Keratinocyte (primary cell): ENCODE results near the gene BOLA2B. TPM values are rescaled to one million over a fixed set of nuclear protein-coding genes. Genes with fewer than 3 reads are reported as not detected.

Experiments used
- DNase-seq: peaks from one replicate; pipeline ENCODE4 v3.0.0-alpha.2; 2011; ENCODE audit warnings: low read depth, missing footprints, low spot score
- FAIRE-seq: peaks from 2 replicates; lab custom pipeline; 2011; peaks lifted over from hg19 to GRCh38; lab: Jason Lieb, UNC
- H2AFZ ChIP-seq: 2 replicates; pipeline ENCODE4 v1.6.0; 2012; ENCODE audit warnings: low read length, control low read depth, inconsistent platforms; ENCODE audit not compliant: control insufficient read depth
- H3K27ac ChIP-seq: 2 replicates; pipeline ENCODE4 v1.5.1; 2011; ENCODE audit warnings: low read length; ENCODE audit not compliant: control insufficient read depth, insufficient read depth
- H3K27me3 ChIP-seq: 3 replicates; pipeline ENCODE4 v1.6.0; 2011; ENCODE audit warnings: low read length; ENCODE audit not compliant: control insufficient read depth, insufficient read depth; ENCODE audit errors: extremely low read depth
- H3K36me3 ChIP-seq, 2 experiments: 2 replicates in 1 of 2; 3 replicates in 1 of 2; pipeline ENCODE4 v1.5.1; 2011; ENCODE audit warnings: low read length in 2 of 2, mild to moderate bottlenecking in 1 of 2; ENCODE audit not compliant: control insufficient read depth in 2 of 2, insufficient read depth in 2 of 2; ENCODE audit errors: extremely low read depth in 1 of 2
- H3K4me1 ChIP-seq: 3 replicates; pipeline ENCODE4 v1.5.1; 2011; ENCODE audit warnings: low read length; ENCODE audit not compliant: control insufficient read depth, insufficient read depth; ENCODE audit errors: extremely low read depth
- H3K4me2 ChIP-seq: 3 replicates; pipeline ENCODE4 v1.6.0; 2011; ENCODE audit warnings: low read depth, low read length; ENCODE audit not compliant: control insufficient read depth, insufficient read depth; ENCODE audit errors: extremely low read depth
- H3K4me3 ChIP-seq, 3 experiments: fragments of 200-600 bp in 1 of 3; sonication (generic) in 1 of 3; 2 replicates in 2 of 3; 3 replicates in 1 of 3; pipeline ENCODE4 v1.5.1; 2011 to 2016; ENCODE audit warnings: low read length in 3 of 3, mild to moderate bottlenecking in 3 of 3, control low read depth in 2 of 3, inconsistent platforms in 1 of 3, low read depth in 1 of 3, mixed read lengths in 1 of 3, mixed run types in 1 of 3, moderate library complexity in 1 of 3; ENCODE audit not compliant: control insufficient read depth in 2 of 3, insufficient read depth in 2 of 3; ENCODE audit errors: extremely low read depth in 1 of 3
- H3K79me2 ChIP-seq: 2 replicates; pipeline ENCODE4 v1.6.0; 2012; ENCODE audit warnings: low read length; ENCODE audit not compliant: control insufficient read depth, insufficient read depth
- H3K9ac ChIP-seq: 3 replicates; pipeline ENCODE4 v1.6.0; 2011; ENCODE audit warnings: low read length; ENCODE audit not compliant: control insufficient read depth, insufficient read depth; ENCODE audit errors: extremely low read depth
- H3K9me1 ChIP-seq: 3 replicates; pipeline ENCODE4 v1.6.0; 2011; ENCODE audit warnings: low read length; ENCODE audit not compliant: control insufficient read depth, insufficient read depth; ENCODE audit errors: extremely low read depth
- H3K9me3 ChIP-seq: 2 replicates; pipeline ENCODE4 v1.5.1; 2012; ENCODE audit warnings: low read depth, low read length; ENCODE audit not compliant: control insufficient read depth
- H4K20me1 ChIP-seq: 3 replicates; pipeline ENCODE4 v1.6.0; 2011; ENCODE audit warnings: low read length; ENCODE audit not compliant: control insufficient read depth, insufficient read depth; ENCODE audit errors: extremely low read depth
- EZH2 ChIP-seq: IDR thresholded peaks from one replicate; pipeline ENCODE4 v1.6.1; 2012; ENCODE audit warnings: inconsistent platforms, mild to moderate bottlenecking, low read length, moderate library complexity
- dilution Hi-C: fragments of 300-500 bp; cut with MboI; formaldehyde crosslinking; loops from one replicate; pipeline ENCODE4 v1.7.0; 2020; ENCODE audit warnings: low sequenced_read_pairs; ENCODE audit not compliant: extremely low pct_ligation_motif_present
- polyA plus RNA-seq, 5 experiments: library from polyadenylated mRNA; depleted of rRNA in 3 of 5; stranded (reverse) in 3 of 5; stranded (forward) in 1 of 5; unstranded in 1 of 5; fragments of >200 nt; gene quantifications; 1 replicate in 1 of 5; 2 replicates in 3 of 5; 3 replicates in 1 of 5; pipeline versions ENCODE4 v1.2.1 to v1.2.3, GENCODE V29; 2011 to 2012; ENCODE audit warnings: missing spikeins in 2 of 5, low read depth in 1 of 5, low replicate concordance in 1 of 5
- small RNA-seq, 3 experiments: library from RNA; depleted of rRNA; stranded (forward); fragments of <200 nt; gene quantifications; one replicate each; pipeline ENCODE3, GENCODE V24; 2012; ENCODE audit warnings: low read depth in 3 of 3, low replicate concordance in 1 of 3; ENCODE audit not compliant: insufficient read length in 3 of 3

The BOLA2B gene
- polyA plus RNA-seq, 1 donor (not counting 4 experiments of a cell fraction or from before 2014, with no cell fraction given) = 41.0 TPM

DNA sequence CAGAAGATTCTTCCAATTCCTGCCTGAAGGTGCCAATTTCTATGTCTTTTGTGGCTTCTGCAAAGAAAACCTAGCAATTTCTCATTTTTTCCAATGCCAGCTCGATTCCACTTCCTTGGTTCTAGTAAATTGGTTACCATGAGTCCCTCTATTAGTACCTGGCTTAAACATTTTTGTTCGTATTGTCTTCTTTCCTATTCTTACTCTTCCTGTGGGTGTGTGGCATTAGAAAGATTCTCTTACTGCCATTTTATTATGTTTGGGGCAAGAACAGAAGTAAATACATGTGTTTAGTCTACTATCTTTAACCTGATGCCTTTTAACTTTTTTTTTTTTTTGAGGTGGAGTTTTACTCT, 50.1 kb downstream of the BOLA2B start:
- no peak overlapping the region for H2AFZ ChIP-seq
- no peak overlapping the region for H3K4me2 ChIP-seq
- H3K4me1 ChIP-seq = no peaks in the 10 kb centered on the region
- DNase-seq (no peak), FAIRE-seq (no peak)
- H3K27ac ChIP-seq = no peak overlapping the region
- H3K79me2 ChIP-seq = no peaks in the 10 kb centered on the region
- no peak overlapping the region for H3K9ac ChIP-seq
- no peak overlapping the region for H3K4me3 ChIP-seq
- H3K9me3 ChIP-seq = no peaks in the 10 kb centered on the region
- no peaks in the 10 kb centered on the region for H3K36me3 ChIP-seq
- no peaks in the 10 kb centered on the region for H4K20me1 ChIP-seq
- H3K9me1 ChIP-seq = no peaks in the 10 kb centered on the region
- no peak for TF ChIP-seq EZH2
- H3K27me3 ChIP-seq = peaks cover 3% of the 10 kb centered on the region
- dilution Hi-C loops = no loop called here

Small RNA genes within 50 kb of the gene (small RNA-seq; reads per million reads assigned to genes)
- 0 reads per million in 3 experiments for gene AC106782.4

Other genes starting within 250 kb of the BOLA2B start
- 48.5 to 77.2 TPM (median 64.8 TPM) in 3 replicates for gene TMEM219, start 231.6 kb downstream of the BOLA2B start, polyA plus RNA-seq
- 13.8 to 20.1 TPM (median 15.4 TPM) in 3 replicates for gene TAOK2, start 219.8 kb downstream of the BOLA2B start, polyA plus RNA-seq
- 4.1 to 4.8 TPM (median 4.6 TPM) in 3 replicates for gene HIRIP3, start 198.0 kb downstream of the BOLA2B start, polyA plus RNA-seq
- gene INO80E, start 197.4 kb downstream of the BOLA2B start, polyA plus RNA-seq = 20.1 to 28.3 TPM (median 26.7 TPM) in 3 replicates
- gene DOC2A, start 182.6 kb downstream of the BOLA2B start, polyA plus RNA-seq = 0.10 to 0.41 TPM (median 0.26 TPM) in 3 replicates
- gene C16orf92, start 170.5 kb downstream of the BOLA2B start, polyA plus RNA-seq = not detected in 3 replicates
- 0.08 TPM in 1 of 3 replicates, not detected in the others for gene TLCD3B, start 162.4 kb downstream of the BOLA2B start, polyA plus RNA-seq
- 740 to 1,250 TPM (median 800 TPM) in 3 replicates for gene ALDOA, start 127.9 kb downstream of the BOLA2B start, polyA plus RNA-seq
- gene PPP4C, start 117.7 kb downstream of the BOLA2B start, polyA plus RNA-seq = 124 to 188 TPM (median 167 TPM) in 3 replicates
- gene TBX6, start 101.7 kb downstream of the BOLA2B start, polyA plus RNA-seq = 0.06 to 0.18 TPM (median 0.18 TPM) in 3 replicates
- 13.5 to 16.3 TPM (median 15.7 TPM) in 3 replicates for gene YPEL3, start 97.5 kb downstream of the BOLA2B start, polyA plus RNA-seq
- gene GDPD3, start 80.1 kb downstream of the BOLA2B start, polyA plus RNA-seq = 0.68 to 1.8 TPM (median 1.1 TPM) in 3 replicates
- gene MAPK3, start 70.4 kb downstream of the BOLA2B start, polyA plus RNA-seq = 42.0 to 64.9 TPM (median 60.8 TPM) in 3 replicates
- 2.8 to 5.5 TPM (median 3.0 TPM) in 3 replicates for gene CORO1A, start 10.1 kb downstream of the BOLA2B start, polyA plus RNA-seq
- 2.3 to 9.0 TPM (median 5.4 TPM) in 3 replicates for gene SLX1A, start 209 bp upstream of the BOLA2B start, polyA plus RNA-seq
- 4.7 to 10.1 TPM (median 8.0 TPM) in 3 replicates for gene SULT1A3, start 5.6 kb upstream of the BOLA2B start, polyA plus RNA-seq
- gene NPIPB13, start 54.8 kb upstream of the BOLA2B start, polyA plus RNA-seq = 1.0 to 2.0 TPM (median 1.6 TPM) in 3 replicates
- gene CD2BP2, start 161.6 kb upstream of the BOLA2B start, polyA plus RNA-seq = 41.2 to 49.5 TPM (median 44.4 TPM) in 3 replicates
- 8.6 to 20.0 TPM (median 8.9 TPM) in 3 replicates for gene TBC1D10B, start 176.8 kb upstream of the BOLA2B start, polyA plus RNA-seq
- 0.82 TPM in 1 of 3 replicates, not detected in the others for gene MYL11, start 181.1 kb upstream of the BOLA2B start, polyA plus RNA-seq
- 0.04 TPM in 1 of 3 replicates, not detected in the others for gene SEPTIN1, start 188.9 kb upstream of the BOLA2B start, polyA plus RNA-seq
- 3.7 to 4.3 TPM (median 3.7 TPM) in 3 replicates for gene ZNF48, start 201.8 kb upstream of the BOLA2B start, polyA plus RNA-seq
- gene ZNF771, start 213.9 kb upstream of the BOLA2B start, polyA plus RNA-seq = 2.8 to 4.1 TPM (median 4.0 TPM) in 3 replicates
- 68.5 to 95.8 TPM (median 88.5 TPM) in 3 replicates for gene DCTPP1, start 236.4 kb upstream of the BOLA2B start, polyA plus RNA-seq